HG03135 (cell line): ENCODE data around the gene XYLT1.

ENCODE experiments used
- ATAC-seq: cut with Tn5 transposase; IDR thresholded peaks from one replicate; pipeline ENCODE4 v1.9.1; 2021; ENCODE audit warnings: mild to moderate bottlenecking, moderate library complexity; ENCODE audit not compliant: unreplicated experiment

The XYLT1 gene

DNA sequence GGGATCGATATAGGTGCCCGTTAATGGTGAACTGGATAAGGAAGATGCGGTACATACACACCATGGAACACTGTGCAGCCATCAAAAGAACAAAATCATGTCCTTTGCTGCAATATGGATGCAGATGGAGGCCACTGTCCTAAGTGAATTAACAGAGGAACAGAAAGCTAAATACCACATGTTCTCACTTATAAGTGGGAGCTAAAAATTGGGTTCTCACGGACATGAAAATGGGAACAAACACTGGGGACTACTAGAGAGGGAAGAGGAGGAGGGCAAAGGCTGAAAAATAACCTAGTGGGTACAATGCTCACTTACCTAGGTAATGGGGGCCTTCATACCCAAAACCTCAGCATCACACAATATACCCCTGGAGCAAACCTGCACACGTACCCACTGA lies 302.6 kb downstream of the XYLT1 start:
- no peak for ATAC-seq

DNA sequence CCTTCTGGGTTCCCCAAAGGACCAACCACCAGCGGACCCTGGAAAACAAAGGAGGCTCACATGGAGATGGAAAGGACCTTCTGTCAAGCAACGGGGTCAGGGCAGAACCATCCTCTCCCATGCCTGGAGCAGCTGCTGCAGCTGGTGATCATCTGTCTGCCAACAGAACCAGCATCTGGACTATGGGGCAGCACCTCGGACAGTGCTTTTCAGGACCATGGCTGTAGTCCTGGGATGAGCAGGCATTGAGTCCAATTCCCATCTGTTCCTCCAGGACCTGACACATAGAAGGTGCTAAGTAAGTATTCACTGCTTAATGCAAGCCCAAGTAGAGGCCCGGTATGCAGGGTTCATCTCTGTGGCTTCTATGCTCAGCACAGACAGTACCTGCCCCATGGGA lies 304.7 kb downstream of the XYLT1 start:
- ATAC-seq = no peak

DNA sequence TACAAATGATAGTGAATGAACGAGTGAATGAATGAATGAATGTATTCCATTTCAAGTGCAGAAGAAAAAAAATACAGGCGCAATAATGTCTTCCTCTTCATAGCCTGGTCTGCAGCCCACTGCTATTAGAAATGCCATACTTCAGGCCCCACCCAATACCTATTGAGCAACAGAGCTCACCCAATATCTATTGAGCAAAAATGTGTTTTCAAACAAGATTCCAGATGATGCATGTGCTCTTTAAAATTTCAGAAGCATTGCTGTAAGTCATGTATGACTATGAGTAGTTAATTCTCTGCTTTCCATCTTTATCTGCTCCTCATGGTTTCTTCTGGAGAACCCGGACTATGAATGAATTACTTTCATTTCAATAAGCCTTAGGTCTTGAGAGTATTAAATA lies 308.2 kb downstream of the XYLT1 start:
- no peak for ATAC-seq

DNA sequence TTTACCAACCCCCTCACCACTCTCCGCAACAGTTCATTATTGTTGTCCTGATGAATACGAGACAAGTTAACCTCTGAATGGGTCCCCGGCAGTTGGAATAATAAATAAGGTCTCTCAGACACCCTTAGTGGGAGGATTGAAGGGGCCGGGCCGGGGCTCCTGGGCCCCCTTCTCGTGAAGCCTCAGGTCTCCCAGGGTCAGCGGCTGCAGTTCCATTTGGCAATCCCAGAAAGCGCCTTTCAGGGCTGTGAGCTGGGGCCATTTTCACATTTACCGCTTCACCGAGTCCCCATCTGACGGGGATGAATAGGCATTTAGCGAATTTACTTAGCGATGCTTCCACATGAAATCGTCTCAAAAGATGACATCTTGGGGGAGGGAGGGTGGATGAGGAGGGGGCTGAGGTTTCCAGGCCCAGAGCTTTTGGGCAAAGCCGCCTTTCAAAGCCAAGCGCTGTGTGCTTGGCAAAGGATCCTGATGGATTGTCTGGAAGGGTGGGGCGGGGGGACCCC lies 309.8 kb downstream of the XYLT1 start:
- ATAC-seq = no peak

DNA sequence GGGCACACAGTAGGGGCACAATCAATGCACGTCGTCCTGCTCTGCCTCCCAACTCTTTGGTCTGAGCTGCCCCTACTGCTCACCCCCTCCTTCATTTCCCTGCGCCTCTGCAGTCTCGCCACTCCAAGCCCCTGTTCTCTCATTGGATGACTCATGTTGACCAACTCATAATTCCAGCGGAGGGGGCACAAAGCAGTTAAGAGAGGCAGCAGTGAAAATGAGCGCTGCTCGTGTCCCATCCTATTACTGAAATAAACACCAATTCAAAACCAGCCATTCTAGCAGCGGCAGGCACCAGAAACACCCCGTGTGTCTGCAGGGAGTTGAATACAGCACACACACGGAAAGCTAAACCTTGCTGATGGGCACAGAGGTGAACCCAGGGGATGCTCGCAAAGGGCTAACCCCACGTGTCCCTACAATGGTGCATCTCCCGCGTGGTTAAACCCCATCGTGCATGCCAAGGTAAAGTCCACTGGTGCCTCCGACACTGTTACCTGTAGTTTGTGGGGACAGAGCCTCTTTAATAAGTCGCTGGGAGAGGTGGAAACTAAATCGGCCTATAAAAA lies 310.4 kb downstream of the XYLT1 start:
- ATAC-seq = no peak

DNA sequence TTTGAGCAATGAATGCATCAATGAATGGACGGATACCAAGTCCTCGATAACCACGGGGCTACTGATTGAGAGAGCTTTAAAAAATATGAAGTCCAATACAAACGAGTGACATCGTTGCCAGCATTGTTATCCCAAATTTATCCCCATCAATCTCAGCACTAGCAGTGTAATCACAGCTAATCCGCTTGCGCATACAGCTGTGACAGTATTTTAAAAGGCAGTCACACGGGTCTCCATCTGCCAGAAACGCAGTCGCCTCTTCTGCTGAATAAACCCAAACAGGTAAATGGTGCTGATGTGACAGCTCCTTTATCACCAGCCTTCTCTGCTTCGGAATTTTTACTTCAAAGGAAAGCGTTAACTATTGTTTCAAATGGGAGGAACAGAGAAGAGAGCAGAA lies 311.1 kb downstream of the XYLT1 start:
- no peak for ATAC-seq

DNA sequence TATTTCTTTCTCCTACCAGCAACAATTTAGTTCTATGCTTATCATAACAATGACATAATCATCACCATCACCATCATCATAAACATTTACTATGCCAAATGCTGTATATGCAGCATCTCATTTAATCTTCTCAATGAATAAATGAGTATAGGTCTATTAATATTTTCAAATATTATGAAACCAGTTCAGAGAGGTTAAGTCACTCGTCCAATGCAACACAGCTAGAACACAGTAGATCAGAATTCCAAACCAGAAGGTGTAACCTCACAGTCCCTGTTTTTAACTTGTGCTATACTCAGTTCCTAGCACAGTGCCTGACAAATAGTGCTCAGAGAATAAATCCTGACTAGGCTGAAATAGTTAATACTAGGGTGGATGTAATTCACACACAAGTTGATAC lies 314.8 kb downstream of the XYLT1 start:
- no peak for ATAC-seq

DNA sequence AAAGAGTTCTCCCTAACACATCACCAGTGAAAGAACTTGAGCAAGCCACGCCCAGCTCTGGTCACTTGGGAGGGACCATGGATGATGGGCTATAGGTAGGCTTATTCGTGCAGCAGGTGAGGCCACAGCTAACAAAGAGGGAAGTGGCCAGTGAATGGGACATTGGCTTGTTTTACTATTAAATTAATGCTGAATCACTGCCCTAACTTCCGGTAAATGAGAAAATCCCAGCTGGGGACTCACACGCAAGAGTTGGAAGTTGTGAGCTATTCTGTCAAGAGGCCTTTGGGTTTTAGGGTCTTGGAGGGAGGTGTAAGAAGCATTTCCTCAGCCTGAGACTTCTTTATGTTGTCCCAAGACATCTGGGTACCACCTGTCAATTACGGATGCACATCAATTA lies 315.3 kb downstream of the XYLT1 start:
- ATAC-seq = no peak

DNA sequence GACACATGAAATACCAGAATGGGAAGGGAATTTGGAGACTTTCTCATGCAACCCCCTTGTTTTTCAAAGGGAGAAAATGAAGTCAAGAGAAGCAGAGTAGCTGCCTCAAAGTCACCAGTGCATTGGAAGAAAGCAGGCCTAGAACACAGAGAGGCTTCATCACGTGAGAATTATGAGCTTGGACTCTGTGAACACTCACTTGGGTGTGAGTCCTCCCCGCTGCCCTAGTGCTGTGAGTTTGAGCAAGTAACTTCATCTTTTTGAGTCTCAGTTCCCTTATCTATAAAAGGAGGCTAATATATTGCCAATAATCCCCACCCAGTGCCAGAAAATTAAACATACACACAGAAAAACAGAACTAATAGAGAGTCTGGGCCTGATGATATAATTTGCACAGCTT lies 315.8 kb downstream of the XYLT1 start:
- ATAC-seq = no peak

DNA sequence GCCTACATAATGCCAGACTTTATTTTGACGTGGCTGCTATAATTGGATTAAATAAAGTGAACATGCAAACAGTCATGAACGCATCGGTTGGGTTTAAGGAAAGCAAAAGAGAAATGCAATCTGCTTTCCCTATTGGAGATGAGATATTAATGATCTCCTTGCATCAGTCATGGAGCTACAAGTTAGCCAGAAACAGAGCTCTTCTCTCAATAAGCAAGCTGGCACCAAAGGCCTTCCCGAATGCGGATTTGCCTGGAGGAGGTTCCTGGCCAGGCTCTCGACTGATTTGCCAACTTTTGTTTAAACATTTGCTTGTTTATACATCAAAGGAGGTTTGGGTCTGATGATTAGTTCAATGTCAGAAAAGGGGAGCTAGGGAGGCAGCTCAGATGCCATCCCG lies 318.4 kb downstream of the XYLT1 start:
- ATAC-seq = no peak

DNA sequence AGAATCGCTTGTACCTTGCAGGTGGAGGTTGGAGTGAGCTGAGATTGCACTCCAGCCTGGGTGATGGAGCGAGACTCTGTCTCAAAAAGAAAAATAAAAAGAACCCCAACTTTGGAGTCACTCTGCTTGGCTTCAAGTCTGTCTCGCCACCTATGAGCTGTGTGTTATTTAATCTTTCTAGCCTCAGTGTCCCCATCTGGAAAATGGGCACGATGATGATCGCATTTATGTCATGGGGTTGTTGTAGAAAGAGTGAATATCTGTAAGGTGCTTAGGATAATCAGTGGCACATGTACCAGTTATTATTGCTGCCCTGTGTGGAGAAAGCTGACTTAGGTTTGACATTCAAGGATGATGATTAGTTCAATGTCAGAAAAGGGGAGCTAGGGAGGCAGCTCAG lies 319.4 kb downstream of the XYLT1 start:
- ATAC-seq = no peak

DNA sequence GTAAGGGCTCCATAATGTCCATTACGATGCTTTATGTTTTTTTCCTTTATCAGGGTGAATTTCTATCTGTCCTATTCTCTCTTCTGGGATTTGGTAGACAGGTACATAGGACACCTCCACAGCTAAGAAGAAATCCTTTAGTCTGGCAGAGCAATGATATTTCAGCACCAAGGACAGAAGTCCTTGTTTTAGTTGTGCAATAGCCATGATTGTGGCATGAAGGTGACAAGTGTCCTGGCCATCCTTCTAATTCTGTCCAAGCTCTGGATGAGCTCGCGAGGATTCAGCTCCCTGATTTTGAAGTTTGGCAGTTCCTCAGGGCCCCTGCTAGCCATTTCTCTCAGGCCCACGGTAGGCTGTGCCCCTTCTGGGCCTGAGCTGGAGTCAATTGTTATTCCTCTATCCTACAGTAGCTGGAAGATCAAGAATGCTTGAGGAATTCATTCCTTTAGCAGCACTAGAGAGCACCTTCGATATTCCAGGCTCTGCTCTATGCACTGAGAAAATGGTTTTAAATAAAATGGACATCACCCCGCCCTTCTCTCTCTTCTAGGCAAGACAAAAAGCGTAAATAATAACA lies 320.8 kb downstream of the XYLT1 start:
- no peak for ATAC-seq

DNA sequence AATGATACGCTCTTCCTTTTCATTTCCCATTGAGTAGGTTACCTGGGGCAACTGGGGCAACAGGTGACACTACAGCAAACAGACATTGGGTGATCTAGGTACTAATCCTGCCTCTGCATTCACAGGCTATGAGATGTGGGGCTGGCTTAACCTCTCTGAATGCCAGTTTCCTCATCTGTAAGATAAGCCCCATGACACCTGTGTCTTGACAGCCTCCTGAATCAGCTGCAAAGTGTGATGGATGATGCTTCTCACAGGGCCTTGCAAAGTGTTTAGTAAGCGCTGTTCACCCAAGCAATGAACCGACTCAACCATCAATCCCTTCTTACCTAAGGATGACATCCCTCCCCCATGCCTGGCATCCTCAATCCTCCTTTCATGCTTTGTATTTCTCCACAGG lies 322.8 kb downstream of the XYLT1 start:
- ATAC-seq = no peak

DNA sequence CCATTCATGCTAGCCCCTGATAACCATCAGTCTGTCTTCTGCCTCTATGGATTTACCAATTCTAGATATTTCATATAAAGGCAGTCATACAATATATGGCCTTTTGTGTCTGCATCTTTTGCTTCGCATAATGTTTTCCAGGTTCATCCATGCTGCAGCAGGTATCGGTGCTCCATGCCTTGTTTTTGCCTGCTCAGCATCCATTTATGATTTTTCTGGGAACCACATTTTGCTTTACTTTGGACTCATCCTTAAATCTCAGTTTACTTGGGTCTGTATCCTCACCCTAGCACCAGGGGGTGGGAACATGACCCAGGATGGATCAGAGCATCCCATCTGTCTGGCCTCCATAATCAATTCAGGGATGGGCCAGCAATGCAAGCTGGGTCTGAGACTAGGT lies 325.7 kb downstream of the XYLT1 start:
- ATAC-seq = no peak

DNA sequence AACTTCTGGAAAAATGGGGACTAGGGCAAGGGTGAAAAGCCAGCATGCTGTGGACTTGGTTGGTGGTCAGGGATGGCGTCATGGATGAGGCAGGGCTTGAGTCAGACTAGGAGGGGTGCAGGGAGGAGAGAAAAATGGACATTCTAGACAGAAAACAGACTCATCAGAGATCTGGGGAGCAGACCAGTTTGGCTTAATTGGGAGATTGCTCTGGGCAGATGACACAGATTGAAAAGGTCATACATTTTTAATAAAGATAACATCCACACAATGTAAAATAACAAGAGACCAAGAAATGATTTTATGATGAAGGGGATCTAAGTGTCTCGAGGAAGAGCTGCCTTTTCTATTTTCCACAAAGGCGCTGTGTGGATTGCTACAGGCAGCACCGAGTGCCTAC lies 326.3 kb downstream of the XYLT1 start:
- ATAC-seq = no peak

DNA sequence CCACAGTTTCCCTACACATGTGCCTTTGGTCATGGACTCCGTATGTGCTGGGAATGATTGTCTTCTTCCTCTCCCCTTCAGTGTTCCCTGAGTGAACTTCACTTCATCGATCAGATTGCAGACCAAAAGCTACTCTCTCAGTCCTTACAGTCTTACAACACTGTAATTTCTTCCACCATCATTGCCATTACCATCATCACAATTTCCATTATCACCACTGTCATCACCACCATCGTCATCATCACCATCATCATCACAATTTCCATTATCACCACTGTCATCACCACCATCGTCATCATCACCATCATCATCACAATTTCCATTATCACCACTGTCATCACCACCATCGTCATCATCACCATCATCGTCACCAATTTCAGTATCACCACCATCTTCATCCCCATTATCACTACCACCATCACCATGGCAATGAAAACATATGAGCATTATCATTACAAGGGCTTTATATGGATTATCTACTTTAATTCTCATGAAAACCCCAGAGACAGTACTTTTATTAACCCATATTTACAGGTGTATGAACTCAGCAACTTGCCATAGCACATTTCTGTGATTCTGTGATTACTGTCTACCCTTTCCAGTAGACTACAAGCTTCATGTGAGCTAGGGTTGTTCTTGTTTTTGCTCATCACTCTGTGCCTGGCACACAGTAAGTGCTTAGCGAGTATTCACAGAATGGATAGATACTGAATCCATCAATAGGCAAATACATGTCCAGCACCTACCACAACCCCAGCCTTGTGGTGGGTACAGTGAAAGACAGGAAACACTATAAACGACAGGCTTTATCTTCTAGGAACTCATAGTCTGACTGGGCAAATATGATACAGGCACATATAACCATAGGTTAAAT lies 327.0 kb downstream of the XYLT1 start:
- no peak for ATAC-seq

DNA sequence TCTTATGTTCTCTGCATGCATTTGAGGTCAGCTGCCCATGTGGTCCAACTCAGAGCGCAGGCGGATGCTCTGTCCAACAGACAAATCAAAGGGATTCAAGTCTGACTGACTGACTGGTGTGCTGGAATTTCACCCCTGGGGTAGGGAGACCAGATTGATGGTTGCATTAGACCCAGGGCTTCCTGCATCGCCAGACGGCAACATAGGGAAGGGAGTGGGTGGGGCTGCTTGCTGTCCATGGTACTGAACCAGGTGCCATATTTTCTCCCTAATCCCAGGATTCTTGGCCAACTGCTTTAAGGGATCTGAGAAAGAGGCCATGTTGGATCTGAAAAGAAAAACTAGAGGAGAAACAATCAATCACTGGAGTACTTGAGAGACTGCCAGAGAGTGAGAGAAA lies 332.0 kb downstream of the XYLT1 start:
- ATAC-seq = no peak

DNA sequence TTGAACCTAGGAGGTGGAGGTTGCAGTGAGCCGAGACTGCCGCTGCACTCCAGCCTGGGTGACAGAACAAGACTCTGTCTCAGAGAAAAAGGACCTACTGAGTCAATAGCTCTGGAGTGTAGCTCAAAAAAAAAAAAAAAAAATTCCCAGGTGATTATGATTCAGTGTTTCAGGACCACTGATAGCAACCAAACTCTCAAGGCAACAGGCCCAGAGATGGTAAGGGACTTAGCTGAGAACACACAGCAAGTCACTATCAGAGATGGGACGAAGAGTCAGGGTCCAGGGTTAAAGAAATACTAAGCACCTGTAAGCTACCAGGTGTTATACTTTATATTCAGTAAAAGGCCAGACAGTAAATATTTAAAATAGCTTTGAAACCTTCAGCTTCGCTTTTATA lies 335.3 kb downstream of the XYLT1 start:
- no peak for ATAC-seq

DNA sequence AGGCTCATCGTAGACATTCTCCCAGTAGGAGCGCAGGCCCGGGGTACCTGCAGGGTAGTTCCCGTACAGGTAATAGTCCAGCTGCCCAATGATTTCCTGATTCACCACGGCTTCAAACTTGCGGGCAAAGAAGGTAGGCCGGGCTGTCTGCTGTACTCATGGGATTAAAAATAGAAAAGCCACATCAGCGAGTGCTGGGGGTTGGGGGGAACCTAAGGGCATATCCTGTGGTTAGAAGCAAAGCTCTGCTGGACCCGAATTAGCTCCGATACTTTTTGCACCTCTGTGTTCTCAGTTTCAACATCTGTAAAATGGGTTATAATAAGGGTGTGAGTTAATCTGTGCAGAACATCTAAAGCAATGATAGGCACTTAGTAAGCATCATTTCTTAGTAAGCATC lies 336.2 kb downstream of the XYLT1 start:
- ATAC-seq = peak; percentile 71

DNA sequence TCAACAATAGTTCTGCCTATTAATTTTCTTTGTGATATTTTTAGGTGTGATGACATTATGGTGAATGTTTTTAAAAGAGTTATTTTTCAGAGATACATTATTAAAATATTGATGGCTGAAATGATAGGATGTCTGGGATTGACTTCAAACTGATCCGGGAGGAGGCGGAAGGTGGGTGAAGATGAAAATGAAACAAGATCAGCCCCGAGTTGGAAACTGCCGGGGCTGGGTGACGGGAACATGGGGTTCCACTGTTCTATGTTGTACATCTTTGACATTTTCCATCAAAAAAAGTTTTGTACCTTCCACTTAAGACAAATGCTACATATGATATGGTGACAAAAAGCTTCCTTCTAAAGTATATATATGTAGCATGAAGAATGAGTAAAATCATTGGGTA lies 336.9 kb downstream of the XYLT1 start:
- no peak for ATAC-seq

DNA sequence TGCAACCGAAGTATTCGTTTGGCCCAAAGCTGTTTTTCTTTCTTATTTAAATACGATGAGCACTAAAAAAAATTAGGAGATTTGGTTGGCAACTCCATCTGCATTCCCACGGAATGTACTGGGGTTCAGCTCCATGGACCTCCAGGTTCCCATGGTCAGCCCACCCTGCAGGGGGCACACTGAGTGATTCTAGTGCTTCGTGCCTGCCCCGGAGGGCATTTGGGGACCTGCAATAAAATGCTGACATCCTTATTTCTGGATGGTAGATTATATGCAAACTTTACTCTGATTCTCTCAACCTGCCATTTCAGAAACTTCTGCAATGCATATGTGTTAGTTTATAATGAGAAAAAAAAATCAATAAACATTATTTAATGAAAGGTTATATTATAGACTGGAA lies 339.4 kb downstream of the XYLT1 start:
- ATAC-seq = no peak

DNA sequence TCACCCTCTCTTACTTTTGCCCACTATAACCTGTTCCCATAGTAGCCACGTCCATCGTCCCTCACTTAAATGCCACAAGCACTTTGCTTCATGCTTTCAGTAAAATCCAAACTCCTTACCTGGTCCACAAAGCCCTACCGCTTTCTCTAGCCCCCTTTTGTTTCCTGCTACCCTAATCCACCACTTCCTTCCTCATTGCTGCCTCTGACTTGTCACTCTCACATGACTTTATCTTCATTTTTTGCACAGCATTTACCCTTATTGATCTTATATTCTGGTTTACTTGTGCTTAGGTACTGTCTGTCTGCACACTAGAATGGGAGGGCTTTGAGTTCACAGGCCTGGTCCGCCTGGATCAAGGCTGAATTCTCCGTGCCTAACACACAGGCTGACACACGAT lies 340.0 kb downstream of the XYLT1 start:
- no peak for ATAC-seq
